ENCODE measurements around the gene SH3BP5. TPM values are rescaled to one million over a fixed set of nuclear protein-coding genes. Genes with fewer than 3 reads are reported as not detected.
A peak's percentile ranks its signal among the peaks of the same experiment; 100 is the strongest.

The SH3BP5 gene
- total RNA-seq, 4 donors from 2014 or later = 60.2 to 90.4 (median 82.0) TPM

DNA sequence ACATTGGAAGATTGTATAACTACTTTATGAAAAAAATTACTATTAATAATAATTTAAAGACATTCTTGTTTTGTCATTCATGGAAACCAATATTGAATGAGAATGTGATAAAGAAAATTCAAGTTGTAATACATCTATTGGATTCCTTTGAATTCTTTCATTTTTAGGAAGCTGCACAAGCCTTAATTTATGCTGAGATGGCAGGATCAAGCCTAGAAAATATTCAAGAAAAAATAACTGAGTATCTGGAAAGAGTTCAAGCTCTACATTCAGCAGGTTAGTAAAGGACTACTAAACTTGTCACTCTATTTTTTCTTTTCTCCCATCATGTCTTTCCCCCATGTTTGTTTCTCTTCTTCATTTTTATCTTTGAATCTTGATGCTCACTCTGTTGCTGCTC lies 120.4 kb downstream of the SH3BP5 start:
- Histone ChIP-seq H3K4me3 (replicated peaks in 1 of 3) (no peak overlapping the region), H3K9me3 (no peaks in the 10 kb centered on the region), H3K27me3 (no peaks in the 10 kb centered on the region), H3K4me1 (peaks cover 15 to 21% of the 10 kb centered on the region in 2 donors), H3K36me3 (peaks cover 5 to 16% of the 10 kb centered on the region in 2 donors), H3K27ac (no peak overlapping the region)
- intact Hi-C loops (cut with DNase I) = loop anchor here (10.0 kb wide), 1 partner anchor 343 kb away; no protein-coding TSS in a partner anchor
- no peak for DNase-seq
- TF ChIP-seq POLR2A (IDR thresholded peaks at IDR 0.05) = no peak
- TF ChIP-seq, protein P1, sequence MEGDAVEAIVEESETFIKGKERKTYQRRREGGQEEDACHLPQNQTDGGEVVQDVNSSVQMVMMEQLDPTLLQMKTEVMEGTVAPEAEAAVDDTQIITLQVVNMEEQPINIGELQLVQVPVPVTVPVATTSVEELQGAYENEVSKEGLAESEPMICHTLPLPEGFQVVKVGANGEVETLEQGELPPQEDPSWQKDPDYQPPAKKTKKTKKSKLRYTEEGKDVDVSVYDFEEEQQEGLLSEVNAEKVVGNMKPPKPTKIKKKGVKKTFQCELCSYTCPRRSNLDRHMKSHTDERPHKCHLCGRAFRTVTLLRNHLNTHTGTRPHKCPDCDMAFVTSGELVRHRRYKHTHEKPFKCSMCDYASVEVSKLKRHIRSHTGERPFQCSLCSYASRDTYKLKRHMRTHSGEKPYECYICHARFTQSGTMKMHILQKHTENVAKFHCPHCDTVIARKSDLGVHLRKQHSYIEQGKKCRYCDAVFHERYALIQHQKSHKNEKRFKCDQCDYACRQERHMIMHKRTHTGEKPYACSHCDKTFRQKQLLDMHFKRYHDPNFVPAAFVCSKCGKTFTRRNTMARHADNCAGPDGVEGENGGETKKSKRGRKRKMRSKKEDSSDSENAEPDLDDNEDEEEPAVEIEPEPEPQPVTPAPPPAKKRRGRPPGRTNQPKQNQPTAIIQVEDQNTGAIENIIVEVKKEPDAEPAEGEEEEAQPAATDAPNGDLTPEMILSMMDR (IDR thresholded peaks at IDR 0.05) = no peak

DNA sequence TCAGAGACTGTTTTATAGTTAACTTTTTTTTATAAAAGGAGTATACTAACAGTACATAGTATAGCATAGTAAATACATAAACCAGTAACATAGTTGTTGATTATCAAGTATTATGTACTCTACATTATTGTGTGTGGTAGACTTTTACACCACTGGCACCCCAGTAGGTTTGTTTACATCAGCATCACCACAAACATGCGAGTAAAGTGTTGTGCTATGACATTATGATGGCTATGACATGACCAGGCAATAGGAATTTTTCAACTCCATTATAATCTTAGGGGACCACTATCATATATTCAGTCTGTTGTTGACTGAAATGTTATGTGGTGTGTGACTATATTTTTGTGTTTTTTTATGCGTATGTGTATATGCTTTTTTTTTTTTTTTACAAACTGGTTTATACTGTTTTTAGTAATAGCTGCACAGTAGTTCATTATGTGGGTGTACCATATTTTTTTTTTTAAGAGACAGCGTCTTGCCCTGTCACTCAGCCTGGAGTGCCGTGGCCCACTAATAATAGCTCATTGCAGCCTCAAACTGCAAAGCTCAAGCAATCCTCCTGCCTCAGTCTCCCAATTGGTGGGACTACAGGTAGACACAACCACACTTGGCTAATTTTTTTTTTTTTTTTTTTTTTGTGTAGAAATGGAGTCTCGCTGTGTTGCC lies 124.4 kb downstream of the SH3BP5 start:
- Histone ChIP-seq H3K4me3 (replicated peaks in 1 of 3) (peak overlapping the region in 2 of 3 donors; percentile 14 to 70), H3K27ac (peak overlapping the region; percentile 46 to 97 (median 95)), H3K27me3 (no peaks in the 10 kb centered on the region), H3K4me1 (peaks cover 8 to 18% of the 10 kb centered on the region in 2 donors), H3K36me3 (peaks cover 0 to 5% of the 10 kb centered on the region in 2 donors), H3K9me3 (no peaks in the 10 kb centered on the region)
- no peak for DNase-seq
- TF ChIP-seq POLR2A (IDR thresholded peaks at IDR 0.05) = no peak
- TF ChIP-seq, protein P1 (IDR thresholded peaks at IDR 0.05) = no peak
- 84 to 91% methylated on average over 5 of the region's 5 CpGs for WGBS, 2 donors
- intact Hi-C loops (cut with DNase I) = loop anchor here (10.0 kb wide), 2 partner anchors 57 to 103 kb away; no protein-coding TSS in a partner anchor

DNA sequence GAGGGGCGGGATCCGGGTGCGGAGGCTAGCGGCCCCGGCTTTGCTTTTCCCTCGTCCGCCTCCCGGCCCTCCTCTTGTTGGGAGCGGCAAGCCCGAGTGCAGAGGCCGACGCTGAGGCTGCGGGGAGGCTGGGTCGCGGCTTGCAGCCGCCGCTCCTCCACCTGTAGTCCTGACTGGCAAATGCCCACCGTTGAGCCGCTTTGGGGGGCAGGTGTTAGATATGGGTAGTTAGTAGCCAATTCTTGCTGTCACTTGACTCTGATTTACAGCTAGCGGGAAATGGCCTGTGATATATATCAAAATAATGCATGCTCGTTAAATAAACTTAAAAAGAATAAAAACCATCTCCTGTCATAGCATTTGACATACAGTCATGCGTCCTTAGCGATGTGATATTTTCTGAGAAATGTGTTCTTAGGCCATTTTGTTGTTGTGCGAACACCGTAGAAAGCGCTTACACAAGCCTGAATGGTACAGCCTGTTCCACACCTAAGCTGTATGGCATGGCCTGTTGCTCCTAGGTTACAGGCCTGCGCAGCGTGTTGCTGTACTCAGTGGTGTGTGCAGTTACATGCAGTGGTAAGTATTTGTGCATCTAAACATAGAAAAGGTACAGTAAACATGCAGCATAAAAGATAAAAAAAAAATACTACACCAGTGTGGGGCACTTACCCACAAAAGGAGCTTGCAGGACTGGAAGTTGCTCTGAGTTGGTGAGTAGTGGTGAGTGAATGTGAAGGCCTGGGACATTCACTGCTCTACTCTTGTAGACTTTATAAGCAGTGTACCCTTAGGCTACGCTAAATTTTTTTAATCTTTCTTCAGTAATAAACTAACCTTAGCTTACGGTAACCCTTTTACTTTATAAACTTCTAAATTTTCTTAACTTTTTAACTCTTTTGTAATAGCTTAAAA lies 125.5 kb downstream of the SH3BP5 start:
- peak in 1 of 2 donors; percentile 50 for TF ChIP-seq POLR2A (IDR thresholded peaks at IDR 0.05)
- TF ChIP-seq, protein P1 (IDR thresholded peaks at IDR 0.05) = no peak
- H3K27me3 ChIP-seq = no peaks in the 10 kb centered on the region
- peak overlapping the region; percentile 95 to 99 (median 97) for H3K27ac ChIP-seq
- H3K9me3 ChIP-seq = no peaks in the 10 kb centered on the region
- WGBS, 2 donors = 3 to 4% methylated on average over 17 to 25 of the region's 30 CpGs
- H3K4me3 ChIP-seq (replicated peaks in 1 of 3) = peak overlapping the region; percentile 70 to 99 (median 99)
- H3K4me1 ChIP-seq = peaks cover 8 to 18% of the 10 kb centered on the region in 2 donors
- no peaks in the 10 kb centered on the region for H3K36me3 ChIP-seq
- intact Hi-C loops (cut with DNase I) = loop anchor here (10.0 kb wide), 2 partner anchors 58 to 102 kb away; no protein-coding TSS in a partner anchor
- peak; percentile 69 to 72 for DNase-seq

DNA sequence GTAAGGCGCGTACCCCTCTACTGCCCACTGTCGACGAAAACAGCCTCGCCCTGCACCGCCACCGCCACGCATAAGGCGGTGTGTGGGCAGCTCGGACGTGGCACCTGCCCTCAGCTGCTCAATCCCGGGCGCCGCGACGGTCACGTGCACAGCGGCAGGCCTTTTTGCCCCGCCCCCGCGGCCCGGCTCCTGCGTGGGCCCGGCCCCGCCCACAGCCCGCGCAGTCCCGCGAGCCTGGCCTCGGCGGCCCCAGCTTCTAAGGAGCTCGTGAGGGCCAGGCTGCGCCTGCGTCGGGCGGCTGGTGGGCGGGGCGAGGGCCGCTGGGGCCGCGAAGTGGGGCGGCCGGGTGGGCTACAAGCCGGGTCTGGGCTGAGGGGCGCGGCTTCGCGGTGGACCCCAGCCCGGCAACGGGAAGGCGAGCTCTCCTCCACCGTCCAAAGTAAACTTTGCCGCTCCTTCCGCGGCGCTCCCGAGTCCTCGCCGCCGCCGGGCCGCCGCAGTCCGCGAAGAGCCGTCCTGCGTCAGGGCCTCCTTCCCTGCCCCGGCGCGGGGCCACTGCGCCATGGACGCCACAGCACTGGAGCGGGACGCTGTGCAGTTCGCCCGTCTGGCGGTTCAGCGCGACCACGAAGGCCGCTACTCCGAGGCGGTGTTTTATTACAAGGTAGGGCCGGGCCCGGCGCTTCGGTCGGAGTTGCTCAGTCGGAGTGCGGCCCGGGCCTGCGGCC lies 126.3 kb downstream of the SH3BP5 start, which contains the start of gene CAPN7:
Gene CAPN7 (plus strand): TSS at position 313 of the 728 bp plus-strand sequence. CDS start 250 bp downstream, at position 563.
- Histone ChIP-seq H3K4me3 (replicated peaks in 1 of 3) (peak within 1 kb of the TSS; percentile 70 to 99 (median 99)), H3K27me3 (no peaks in the 10 kb centered on the region), H3K4me1 (peaks cover 8 to 18% of the 10 kb centered on the region in 2 donors), H3K36me3 (no peaks in the 10 kb centered on the region), H3K9me3 (no peaks in the 10 kb centered on the region), H3K27ac (peak within 1 kb of the TSS; percentile 95 to 99 (median 97))
- peak; percentile 97 for DNase-seq
- TF ChIP-seq POLR2A (IDR thresholded peaks at IDR 0.05) = peak; percentile 82 to 97
- TF ChIP-seq, protein P1 (IDR thresholded peaks at IDR 0.05) = peak in 3 of 6 experiments; percentile 39 to 56 (median 51)
- 0% methylated on average over 7 to 31 of the region's 92 CpGs for WGBS, 2 donors
- intact Hi-C loops (cut with DNase I) = loop anchor here (10.0 kb wide), 2 partner anchors 59 to 101 kb away; no protein-coding TSS in a partner anchor

All from thyroid gland (tissue), 4 donors.